Islet of Langerhans (tissue), 1 donor: ENCODE data around the gene ZCWPW1.
A peak's percentile ranks its signal among the peaks of the same experiment; 100 is the strongest.

Experiments
- FAIRE-seq: peaks from one replicate; lab custom pipeline; 2011; peaks lifted over from hg19 to GRCh38; lab: Jason Lieb, UNC

ZCWPW1 gene

DNA sequence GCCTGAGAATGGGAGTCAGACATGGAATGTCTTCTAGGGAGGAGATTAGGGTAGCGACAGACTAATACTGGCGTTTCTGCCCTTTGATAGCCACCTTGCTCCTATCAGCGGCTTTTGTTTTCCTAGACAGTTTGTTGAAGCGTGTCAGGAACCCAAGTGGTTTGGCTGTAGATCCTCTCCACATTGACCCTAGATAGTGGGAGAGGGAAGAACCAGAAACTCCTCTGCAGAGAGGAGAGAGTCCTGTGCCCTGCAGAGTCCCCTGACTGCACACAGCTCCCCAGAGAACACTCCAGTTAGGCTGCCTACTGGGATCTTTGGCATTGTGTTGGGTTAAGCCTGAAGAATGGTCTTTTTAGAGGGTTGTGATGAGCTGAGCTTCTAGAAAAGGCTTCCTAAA is 3.5 kb upstream of the ZCWPW1 start:
- no peak for FAIRE-seq

DNA sequence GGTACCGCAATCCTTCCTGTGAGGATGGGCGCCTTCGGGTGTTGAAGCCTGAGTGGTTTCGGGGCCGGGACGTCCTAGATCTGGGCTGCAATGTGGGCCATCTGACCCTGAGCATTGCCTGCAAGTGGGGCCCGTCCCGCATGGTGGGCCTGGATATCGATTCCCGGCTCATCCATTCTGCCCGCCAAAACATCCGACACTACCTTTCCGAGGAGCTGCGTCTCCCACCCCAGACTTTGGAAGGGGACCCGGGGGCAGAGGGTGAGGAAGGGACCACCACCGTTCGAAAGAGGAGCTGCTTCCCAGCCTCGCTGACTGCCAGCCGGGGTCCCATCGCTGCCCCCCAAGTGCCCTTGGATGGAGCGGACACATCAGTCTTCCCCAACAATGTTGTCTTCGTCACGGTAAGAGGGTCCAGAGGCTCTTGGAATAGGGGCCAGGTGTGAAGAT is 2.8 kb upstream of the ZCWPW1 start:
- no peak for FAIRE-seq

DNA sequence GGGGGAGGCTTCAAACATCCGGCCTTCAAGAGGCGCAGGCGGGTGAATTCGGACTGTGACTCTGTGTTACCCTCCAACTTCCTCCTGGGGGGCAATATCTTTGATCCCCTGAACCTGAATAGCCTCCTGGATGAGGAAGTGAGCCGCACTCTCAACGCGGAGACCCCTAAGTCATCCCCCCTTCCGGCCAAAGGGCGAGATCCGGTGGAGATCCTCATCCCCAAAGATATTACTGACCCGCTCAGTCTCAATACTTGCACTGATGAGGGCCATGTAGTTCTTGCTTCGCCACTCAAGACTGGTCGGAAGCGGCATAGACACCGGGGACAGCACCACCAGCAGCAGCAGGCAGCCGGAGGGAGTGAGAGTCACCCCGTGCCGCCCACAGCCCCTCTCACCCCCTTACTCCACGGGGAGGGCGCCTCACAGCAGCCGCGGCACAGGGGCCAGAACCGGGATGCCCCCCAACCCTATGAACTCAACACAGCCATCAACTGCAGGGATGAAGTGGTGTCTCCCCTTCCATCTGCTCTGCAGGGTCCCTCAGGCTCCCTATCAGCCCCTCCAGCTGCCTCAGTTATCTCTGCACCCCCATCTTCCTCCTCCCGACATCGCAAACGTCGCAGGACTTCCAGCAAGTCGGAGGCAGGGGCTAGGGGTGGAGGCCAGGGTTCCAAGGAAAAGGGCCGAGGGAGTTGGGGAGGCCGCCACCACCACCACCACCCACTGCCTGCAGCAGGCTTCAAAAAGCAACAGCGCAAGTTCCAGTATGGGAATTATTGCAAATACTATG is 2.2 kb upstream of the ZCWPW1 start:
- no peak for FAIRE-seq

DNA sequence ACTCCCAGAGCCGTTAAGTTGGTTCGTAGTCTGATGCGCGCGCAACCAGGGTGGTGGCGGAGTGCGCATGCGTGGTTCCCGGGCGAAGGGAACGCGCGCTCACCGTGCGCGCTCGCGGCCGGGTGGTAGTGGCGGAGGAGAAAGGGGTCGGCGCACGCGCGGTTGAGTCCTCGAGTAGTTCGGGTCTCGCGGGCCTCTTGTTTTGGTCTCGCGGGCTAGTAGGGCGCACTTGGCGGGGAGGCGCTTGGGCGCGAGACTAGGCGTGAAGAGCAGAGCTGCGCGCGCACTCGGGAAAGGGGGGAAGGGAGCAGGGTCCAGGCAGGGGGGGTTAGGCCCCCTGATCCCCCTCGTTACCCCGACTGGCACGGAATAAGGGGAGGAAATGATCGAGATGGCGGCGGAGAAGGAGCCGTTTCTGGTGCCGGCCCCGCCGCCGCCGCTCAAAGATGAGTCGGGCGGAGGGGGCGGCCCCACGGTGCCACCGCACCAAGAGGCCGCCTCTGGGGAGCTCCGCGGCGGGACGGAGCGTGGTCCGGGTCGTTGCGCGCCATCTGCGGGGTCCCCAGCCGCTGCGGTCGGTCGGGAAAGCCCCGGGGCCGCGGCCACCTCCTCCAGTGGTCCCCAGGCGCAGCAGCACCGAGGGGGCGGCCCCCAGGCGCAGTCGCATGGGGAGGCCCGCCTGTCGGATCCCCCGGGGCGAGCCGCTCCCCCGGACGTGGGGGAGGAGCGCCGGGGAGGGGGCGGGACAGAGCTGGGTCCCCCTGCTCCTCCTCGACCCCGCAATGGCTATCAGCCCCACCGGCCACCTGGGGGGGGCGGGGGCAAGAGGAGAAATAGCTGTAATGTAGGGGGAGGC is 1.4 kb upstream of the ZCWPW1 start, which contains the start of gene MEPCE:
Gene MEPCE, plus strand, starts transcription at position 195 of the 856 bp plus-strand sequence. Its CDS starts 188 bp downstream, at position 383.
- no peak for FAIRE-seq

DNA sequence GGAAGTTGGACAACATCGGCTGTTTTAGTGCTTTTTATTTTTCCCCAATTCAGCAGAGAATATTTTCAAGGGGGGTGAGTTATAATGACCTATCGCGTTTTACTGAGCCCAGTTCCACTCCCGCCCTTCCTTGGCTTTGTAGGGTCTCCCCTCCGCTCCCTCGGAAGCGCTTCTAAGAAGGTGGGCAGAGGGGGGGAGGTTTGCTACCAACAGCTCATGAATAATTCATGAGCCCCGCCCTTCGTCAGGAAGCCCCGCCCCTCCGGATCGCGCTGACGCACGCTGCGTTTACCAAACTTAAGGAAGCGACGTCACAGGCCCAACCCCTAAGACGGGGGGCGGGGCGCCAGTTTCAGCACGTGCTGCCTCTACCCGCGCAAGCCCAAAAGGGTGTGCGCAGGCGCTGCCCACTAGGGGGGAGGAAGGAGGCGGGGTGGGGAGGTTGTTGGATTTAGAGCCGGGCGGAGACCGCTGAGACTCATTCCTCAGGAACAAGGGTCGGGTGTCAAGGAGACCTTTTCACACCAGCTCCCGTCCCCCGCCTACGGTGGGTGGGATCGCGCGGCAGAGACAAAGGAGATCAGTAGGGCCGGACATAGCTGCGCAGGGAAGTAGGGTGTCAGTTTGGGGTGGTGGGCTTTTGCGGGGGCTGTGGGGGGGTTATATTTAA is 599 bp upstream of the ZCWPW1 start:
- peak; percentile 38 for FAIRE-seq

DNA sequence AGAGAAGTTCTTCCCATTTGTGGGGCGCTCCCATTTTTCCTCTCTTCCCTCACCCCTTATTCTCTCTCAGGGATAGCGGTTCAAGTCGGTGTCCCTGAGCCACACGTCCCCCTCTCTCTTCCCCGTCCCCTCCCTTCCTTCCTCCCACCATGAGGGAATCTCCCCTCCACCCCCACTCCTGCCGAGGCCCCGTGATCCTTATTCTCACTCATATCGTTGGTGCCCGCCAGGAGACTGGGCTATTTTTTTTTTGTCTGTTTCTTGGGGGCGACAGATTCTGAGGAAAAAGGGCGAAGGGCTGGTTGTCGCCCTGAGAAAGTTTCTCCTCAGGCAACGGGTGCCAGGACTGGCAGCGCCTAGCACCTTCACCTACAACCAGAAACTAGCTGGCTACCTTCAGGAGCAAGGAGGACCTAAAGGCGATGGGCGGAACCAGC is 723 bp downstream of the ZCWPW1 start:
- FAIRE-seq, result no peak

DNA sequence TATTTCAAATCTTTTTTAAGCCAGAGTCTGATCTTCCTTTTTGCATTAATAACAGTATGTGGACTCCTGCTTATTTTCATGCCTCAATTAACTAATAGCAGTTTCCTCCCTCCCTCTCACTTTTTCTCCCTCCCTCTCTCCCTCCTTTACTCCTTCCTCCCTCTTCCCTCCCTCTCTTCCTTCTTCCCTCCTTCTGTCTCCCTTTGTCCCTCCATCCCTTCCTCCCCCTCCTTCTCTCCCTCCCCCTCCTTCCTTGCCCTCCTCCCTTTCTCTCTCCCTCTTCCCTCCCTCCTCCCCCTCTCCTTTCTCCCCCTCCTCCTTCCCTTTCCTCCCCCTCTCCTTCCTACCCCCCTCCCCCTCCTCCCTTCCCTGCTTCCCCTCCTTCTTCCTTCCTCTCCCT is 2.0 kb downstream of the ZCWPW1 start:
- no peak for FAIRE-seq

DNA sequence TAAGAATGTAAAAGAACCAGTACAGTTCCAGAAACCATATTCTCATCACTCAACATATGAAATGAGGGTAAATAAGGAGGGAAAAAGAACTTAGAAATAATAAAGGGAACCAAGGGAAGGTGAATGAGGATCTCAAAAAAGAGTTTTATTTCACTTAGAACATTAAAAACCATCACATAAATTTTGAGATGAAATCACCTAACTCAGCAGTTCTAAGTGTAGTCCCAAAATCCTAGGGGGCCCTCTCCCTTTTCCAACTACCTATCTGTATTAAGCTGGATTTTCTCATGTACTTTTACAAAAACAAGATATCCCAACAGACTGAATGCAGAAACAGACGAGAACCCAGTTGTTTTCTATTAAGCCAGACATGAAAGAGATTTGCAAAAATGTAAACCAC is 3.2 kb downstream of the ZCWPW1 start:
- FAIRE-seq, result no peak

DNA sequence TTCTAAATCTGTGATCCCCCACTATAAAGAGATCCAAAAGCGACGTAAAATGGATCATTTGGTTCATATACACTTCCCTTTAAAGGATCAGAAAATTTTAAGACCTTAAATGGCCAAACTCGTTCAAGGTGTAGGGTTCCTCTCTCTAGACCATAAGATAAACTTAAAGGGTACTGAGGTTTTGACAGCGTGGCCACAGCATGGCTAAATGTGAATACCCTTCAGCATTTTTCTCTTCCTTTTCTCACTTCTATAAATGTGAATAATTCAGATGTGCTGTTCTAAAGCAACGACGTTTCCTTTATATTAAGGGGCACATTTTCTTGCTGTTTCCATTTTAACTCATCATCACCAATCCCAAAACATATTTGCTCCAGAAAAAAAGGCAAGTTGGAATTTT is 5.2 kb downstream of the ZCWPW1 start:
- FAIRE-seq, result no peak

DNA sequence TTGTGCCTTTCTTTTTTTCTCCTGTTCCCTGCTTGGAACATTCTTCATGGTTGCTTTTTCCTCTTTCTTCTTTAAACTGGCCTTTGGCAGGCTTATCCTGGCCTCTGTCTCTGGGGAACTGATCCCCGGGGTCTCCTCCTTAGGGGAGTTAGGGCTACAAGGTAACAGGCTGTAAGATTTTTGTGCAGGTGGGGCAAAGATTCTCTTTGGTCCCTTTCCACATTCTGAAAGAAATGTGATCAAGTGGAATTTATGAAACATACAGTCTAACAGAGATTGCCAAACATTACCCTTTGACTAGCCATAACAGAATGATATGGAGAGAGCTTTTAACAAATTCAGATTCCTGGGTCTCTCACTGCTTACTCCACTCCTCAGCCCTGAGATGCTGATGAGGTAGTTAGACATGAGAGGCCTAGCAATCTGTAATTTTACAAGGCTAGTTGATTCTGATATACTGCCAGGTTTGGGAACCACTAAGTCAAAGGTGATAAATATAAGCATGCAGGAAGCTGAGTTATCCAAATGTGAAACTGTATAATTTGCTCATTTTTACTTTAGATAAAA is 8.8 kb downstream of the ZCWPW1 start:
- no peak for FAIRE-seq

DNA sequence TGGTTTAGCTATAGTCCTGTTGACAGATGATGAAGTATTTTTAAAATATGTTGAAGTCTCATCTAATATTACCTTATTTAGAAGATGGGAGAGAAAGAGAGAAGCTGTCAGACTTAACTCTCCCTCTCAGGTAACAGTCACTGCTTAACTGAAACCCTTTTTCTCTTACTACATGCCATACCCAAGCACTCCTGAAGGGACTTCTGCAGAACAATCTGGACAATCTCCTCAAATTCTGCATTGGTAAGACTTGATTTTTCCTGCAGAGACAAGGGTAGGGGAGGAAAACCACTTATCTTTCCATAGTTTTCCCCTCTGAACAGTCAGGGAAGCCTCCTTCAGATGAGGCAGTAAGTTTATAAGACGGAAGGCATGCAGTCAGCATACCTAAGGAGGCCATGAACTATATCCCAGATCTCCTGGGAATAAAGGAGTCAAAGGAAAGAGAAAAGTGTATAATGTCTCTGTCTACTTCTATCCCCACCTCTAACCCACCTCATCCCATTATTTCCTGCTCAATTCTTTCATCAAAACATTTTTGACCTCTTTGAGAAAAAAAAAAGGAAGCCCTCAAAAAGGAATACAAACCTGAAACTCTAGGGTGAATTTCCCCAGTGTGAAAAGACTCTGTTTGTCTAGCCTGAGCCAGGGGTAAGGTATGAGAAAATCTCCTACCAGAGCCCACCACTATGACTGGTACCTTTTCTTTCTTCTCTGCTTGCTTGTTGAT is 9.4 kb downstream of the ZCWPW1 start:
- no peak for FAIRE-seq

DNA sequence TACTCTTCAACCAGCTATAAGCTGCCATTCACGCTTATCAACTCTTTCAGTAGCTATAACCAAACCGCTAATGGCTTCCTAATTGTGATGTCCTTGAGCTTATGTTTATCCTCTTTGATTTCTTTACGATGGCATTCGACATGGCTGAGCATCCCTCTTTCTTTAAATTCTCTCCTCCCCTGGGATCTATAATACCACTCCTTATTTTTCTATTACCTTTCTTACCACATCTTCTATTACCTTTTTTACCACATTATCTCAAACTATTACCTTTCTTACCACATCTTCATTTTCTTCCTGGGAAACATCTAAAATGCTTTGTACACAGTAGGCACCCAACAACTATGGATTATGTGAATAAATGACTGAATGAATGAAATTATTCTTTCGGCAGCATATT is 13.1 kb downstream of the ZCWPW1 start:
- FAIRE-seq, result no peak

DNA sequence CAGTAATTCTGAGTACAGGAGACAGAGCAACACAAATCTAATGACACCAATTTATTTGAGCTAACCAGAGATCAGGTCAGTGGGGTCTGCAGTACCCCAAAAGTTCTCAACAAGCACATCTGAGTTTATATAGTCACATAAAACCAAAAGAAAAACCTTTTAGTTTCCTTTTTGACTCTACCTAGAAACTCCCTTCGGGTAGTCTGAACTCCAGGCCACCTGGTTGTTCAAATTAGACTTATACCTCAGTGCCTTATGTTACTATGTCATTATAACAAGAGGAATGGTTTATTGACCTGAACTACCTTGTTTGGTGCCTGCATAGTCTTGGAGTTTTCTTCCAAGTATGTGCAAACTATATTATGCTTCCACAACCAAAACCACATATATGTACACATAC is 14.6 kb downstream of the ZCWPW1 start:
- FAIRE-seq, result no peak

DNA sequence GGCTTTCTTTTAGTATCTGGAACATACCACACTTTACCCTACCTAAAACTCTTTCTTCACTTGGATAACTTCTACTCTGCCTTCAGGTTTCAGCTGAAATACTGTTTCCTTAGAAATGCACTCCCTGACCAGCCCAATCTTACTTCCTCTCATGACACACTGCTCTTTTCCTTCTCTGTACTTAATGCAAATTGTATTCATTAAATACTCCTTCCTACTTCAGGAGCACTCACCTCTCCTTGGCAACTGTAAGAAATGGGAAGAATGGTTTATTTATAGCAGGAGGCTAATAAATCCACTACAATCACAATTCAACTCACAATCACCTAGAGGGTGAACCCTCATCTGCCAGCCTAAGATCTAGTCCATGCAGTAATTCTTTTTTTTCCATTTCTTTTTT is 15.2 kb downstream of the ZCWPW1 start:
- FAIRE-seq, result no peak

DNA sequence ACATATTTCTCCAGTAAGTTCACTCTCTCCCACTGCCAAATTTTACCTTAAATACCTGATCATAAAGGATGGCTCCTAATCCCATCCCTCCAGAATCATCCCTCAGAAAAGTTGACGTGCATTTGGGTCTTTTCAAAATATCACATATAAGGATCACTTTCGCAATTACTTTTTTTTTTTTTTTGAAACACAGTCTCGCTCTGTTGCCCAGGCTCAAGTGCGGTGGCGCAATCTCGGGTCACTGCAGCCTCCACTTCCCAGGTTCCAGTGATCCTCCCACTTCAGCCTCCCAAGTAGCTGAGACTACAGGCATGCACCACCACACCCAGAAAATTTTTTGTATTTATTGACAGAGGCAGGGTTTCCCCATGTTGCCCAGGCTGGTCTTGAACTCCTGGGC is 17.4 kb downstream of the ZCWPW1 start:
- no peak for FAIRE-seq

DNA sequence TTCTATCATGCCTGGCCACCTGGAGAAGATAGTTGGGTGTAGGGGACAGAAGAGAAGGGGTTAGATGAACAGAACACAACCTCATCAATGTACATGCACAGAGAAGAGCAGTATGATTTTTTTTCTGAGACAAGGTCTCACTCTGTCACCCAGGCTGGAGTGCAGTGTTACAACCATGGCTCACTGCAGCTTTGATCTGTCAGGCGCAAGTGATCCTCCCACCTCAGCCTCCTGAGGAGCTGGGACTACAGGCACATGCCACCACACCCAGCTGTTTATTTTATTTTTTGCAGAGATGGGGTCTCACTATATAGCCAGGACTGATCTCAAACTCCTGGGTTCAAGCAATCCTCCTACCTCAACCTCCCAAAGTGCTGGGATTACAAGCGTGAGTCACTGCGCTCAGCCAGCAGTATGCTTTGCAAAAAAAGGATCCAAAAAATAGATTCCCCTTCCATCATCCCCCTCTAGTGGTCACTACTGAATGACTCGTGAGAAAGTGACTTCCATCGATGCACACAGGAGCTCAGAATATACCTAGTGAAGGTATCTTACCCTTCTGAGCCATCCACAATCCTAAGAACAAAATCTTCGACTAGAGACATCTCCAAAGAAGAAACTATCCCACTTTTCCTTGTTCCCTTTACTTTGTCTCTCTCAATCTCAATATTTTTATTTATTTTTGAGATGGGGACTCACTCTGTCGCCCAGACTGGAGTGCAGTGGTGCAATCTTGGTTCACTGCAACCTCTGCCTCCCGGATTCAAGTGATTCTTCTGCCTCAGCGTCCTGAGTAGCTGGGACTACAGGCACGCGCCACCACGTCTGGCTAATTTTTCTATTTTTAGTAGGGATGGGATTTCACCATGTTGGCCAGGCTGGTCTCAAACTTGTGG is 21.0 kb downstream of the ZCWPW1 start:
- FAIRE-seq, result no peak

DNA sequence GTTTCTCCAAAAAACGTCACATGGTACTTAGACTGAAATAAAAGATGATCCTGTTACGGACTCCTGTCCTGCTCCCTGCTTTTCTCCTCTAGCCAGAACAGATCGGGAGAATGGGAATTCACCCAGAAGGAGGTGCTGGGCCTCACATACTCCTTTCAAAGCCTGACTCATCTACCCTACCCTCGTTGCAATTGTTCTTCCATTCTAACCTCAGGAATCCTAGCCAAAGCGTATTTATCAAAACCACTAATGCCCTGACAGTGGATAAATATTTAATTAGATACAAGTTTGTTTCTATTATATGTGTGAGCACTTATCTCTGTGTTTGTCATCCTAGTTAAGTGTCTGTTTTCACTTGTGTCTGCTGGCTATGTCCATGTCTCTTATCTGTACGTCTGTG is 21.7 kb downstream of the ZCWPW1 start:
- no peak for FAIRE-seq

DNA sequence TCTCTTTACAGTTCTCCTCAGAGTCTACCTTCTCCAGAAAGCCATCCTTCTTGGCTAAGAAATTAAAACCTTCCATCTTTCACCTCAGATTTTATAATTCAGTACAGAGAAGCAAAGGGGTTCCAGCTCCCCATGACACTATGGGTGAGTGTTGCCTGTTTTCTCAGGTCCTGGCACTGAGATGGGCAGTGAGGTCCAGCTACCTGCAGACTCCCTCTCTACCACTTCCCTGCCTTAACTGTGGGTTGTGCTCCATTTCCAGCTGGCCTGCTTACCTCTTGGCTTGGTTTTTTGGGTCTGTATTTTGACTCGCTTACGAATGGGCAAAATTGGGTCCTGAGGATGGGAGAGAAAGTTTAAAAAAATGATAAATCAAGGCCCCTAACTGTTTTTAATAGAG is 26.3 kb downstream of the ZCWPW1 start:
- FAIRE-seq, result no peak

DNA sequence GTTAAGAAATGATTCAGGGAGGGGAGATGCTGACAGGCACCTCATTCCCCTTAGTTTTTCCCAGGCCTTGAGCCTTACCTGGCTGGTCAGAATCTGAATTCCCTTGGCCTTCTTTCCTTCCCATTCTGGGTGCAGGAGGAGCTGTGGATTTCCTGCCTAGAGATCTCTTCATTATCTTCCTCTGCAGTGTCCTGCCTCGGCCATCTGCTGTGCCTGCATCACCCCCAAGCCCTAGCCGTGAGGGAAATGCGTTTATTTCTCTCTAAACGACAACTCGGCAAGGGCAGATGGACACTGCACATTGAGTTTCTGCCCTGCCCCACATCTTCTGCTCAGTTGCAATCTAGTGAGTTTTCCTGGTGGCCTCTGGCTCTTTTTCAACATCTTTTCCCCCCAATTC is 26.7 kb downstream of the ZCWPW1 start:
- no peak for FAIRE-seq

DNA sequence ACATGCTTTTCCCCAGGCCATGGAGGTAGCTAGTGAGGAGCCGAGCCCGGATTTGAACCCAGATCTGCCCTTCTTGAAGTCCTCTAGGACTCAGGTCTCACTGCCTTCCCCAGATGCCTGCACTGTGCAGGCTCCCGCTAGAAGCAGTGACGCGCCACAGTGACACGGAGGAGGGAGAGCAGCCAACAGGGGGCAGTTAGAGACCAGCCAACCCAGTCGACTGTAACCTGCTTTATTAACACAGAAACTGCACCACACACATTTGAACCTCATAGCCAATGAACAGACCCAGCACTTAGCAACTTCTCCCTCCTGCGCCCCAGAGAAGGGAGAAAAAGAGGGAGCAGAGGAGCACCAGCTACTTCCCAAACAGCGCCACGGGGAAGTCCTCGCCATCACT is 27.8 kb downstream of the ZCWPW1 start:
- no peak for FAIRE-seq

DNA sequence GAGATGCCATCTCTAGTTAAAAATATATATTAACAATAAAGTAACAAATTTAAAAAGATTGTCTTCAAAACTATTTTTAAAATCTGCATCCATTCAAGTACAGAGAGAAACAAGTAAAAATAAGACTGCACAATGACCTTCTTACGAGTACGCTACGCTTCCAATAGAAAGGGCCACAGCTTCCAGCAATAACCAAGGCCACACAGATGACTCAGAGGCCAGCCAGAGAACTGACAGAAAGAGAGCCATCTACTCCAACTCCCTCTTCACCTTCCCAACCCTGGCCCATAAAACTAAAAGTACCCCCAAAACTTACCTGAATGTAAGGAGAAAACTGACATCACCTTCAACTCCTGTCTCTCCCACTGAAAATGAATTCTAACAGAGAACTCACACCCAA is 28.5 kb downstream of the ZCWPW1 start:
- no peak for FAIRE-seq
